ENCODE data around the gene RAVER2. TPM values are rescaled to one million over a fixed set of nuclear protein-coding genes. Genes with fewer than 3 reads are reported as not detected.
"Not testable (repeated sequence)": the region's sequence is repeated elsewhere in the genome, so short reads cannot be mapped to it uniquely, and the experiment has no call there.

RAVER2 gene
- total RNA-seq (2014; rRNA removed; shearing (Covaris generic)), result 18.0 and 18.6 TPM in 2 replicates

- DNase-seq (ENCODE audit: low spot score), result peak; percentile 42
These were observed at the start of gene RAVER2 for GRCh38 chr1:64744492-64745180. Gene RAVER2 (plus strand): TSS chr1:64745075. CDS start chr1:64745173, 98 bp downstream.

GRCh38 chr1:64696879-64697278, 48.0 kb upstream of the RAVER2 start:
- no peak for DNase-seq (ENCODE audit: low spot score)

DNA sequence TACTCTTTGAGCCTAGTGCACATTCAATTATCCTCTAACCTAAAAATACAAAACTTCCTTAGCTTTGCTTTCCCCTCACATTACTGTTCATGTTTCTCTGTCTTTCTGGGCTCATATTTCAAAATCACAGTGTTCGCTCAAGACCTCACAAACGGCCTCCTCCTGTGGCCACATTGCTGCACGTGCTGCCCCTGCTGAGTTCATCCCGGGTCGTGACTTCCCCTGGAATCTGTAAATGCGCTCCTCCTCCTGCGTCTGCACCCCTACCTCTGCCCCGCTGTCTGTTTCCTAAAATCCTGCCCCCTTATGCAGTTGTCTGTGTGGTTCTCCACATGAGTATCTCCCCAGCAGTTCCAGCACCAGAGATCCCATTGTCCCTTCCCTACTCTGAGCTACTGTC, 45.5 kb upstream of the RAVER2 start:
- DNase-seq (ENCODE audit: low spot score), result no peak

DNA sequence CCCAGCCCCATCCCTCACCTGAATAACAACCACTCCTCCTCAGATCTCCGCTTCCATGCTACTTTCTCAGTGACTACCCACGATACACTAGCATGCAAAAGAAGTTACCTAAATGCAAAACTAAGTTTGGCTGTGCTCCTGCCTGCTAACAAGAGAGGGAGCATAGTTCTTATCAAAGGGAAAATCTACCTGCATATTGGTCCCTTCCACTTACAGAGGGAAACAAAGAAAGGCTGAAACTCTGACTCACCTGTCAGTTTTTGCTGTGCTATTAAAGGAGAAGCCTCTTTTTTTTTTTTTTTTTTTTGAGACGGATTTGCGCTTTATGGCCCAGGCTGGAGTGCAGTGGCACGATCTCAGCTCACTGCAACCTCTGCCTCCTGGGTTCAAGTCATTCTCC, 43.8 kb upstream of the RAVER2 start:
- DNase-seq (ENCODE audit: low spot score), result no peak

DNA sequence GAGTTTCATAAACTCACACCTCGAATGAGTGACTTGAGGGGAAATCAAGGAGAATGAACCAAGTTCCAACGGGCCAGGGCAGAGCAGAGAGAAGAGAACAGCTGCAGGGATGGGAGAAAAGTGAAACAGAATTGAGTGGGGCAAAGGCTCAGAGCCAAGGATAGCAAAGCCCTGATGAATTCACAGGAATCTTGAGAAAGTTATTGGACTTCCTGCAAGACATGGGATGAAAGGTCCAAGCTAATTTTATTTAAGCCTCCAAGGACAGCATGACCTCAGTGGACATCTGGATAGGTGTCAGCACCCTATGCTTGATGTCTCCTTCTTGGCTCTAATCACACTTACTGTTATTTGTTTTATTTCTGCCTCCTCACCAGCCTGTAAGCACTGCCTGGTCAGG, 43.0 kb upstream of the RAVER2 start:
- no peak for DNase-seq (ENCODE audit: low spot score)

DNA sequence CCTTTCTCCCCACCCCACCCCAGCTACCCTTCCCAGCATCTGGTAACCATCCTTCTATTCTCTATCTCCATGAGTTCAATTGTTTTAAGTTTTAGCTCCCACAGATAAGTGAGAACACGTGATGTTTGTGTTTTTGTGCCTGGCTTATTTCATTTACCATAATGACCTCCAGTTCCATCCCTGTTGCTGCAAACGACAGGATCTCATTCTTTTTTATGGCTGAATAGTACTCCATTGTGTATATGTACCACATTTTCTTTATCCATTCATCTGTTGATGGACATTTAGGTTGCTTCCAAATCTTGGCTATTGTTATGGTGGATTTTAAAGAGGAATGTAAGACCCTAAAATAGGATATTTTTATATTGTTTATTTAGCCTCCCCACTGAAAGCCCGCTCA, 42.2 kb upstream of the RAVER2 start:
- not testable (repeated sequence) for DNase-seq (ENCODE audit: low spot score)

- DNase-seq (ENCODE audit: low spot score), result no peak
These were observed 41.3 kb upstream of the RAVER2 start for GRCh38 chr1:64703600-64703999.

DNA sequence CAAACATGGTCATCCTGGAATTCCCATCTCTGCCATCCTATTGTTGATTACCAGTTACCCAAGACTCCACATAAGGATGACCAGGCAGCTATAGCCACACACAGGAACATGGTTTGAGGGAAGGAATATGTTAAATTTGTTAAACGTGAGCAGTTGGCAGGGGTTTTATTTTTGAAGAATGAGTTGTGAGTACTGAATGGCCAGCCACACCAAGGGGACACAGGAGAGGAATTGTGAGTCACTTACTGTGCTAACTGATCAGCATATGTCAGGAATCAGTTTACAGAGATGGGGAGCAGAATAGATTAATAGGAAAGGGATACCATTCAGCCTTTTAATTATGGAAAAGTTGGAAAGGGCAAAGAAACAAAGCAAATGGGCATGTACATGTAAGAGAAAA, 39.3 kb upstream of the RAVER2 start:
- no peak for DNase-seq (ENCODE audit: low spot score)

- DNase-seq (ENCODE audit: low spot score), result no peak
These were observed 33.6 kb upstream of the RAVER2 start for GRCh38 chr1:64711266-64711665.

DNA sequence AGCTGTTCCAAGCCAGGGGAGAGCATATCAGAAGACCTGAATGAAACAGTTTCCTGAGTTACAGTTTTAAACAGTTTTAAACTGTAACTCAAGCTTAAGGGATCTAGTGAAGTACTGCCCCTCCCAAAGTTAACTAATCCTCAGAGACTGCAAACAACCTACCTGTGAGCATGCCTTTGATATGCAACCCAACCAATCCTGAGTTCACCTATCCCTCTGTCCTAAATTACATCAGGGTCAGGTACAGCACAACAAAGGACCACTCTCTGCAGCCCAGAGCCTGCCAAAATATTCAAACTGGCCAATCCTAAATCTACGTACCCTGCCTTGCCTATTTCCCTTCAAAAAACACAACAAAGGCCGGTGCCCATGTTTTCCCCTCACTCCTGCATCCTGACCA, 32.8 kb upstream of the RAVER2 start:
- DNase-seq (ENCODE audit: low spot score), result no peak

DNA sequence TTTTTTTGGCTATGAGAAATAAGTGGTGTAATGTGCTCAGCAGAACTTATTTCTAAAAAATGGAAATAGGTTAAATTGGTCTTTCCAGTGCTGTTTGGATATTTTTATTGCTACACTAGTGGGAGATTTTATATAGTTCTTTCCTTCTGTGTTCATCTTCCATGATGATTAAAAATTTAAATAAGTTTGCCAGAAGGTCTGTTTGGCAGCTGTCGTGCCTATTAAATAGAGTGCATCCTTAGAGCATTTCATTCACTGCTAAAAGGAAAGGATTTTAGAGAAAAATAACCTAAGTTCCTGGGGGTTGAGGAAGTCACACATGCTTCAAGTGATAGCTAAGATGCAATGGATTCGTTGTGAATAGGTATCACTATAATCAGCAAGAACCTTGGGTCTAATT, 29.7 kb upstream of the RAVER2 start:
- no peak for DNase-seq (ENCODE audit: low spot score)

DNA sequence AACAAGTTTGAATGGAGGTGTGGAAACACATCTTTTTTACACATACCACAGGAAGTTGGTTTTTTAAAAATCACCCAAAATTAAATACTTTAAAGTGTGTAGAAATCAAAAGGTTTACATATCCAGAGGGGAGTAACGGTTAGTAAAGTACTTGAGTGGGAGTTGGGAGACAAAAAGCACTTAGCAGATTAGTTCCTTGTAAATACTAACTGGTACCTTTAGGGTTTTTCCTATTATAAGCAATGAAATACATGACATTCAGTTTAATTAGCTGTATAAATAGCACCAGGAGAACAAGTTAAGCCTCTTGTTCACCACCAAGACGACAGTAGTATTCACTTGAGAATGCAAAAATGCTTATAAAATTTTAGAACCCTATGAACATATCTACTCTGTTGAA, 23.7 kb upstream of the RAVER2 start:
- DNase-seq (ENCODE audit: low spot score), result no peak

- DNase-seq (ENCODE audit: low spot score), result no peak
These were observed 23.2 kb upstream of the RAVER2 start for GRCh38 chr1:64721576-64722145.

- no peak for DNase-seq (ENCODE audit: low spot score)
These were observed 17.0 kb upstream of the RAVER2 start for GRCh38 chr1:64727861-64728260.

- DNase-seq (ENCODE audit: low spot score), result no peak
These were observed 11.1 kb upstream of the RAVER2 start for GRCh38 chr1:64733581-64734286.

- DNase-seq (ENCODE audit: low spot score), result no peak
These were observed 10.6 kb upstream of the RAVER2 start for GRCh38 chr1:64734287-64734652.

- not testable (repeated sequence) for DNase-seq (ENCODE audit: low spot score)
These were observed 4.2 kb upstream of the RAVER2 start for GRCh38 chr1:64740687-64741086.

GRCh38 chr1:64743954-64744491, 852 bp upstream of the RAVER2 start:
- no peak for DNase-seq (ENCODE audit: low spot score)

DNA sequence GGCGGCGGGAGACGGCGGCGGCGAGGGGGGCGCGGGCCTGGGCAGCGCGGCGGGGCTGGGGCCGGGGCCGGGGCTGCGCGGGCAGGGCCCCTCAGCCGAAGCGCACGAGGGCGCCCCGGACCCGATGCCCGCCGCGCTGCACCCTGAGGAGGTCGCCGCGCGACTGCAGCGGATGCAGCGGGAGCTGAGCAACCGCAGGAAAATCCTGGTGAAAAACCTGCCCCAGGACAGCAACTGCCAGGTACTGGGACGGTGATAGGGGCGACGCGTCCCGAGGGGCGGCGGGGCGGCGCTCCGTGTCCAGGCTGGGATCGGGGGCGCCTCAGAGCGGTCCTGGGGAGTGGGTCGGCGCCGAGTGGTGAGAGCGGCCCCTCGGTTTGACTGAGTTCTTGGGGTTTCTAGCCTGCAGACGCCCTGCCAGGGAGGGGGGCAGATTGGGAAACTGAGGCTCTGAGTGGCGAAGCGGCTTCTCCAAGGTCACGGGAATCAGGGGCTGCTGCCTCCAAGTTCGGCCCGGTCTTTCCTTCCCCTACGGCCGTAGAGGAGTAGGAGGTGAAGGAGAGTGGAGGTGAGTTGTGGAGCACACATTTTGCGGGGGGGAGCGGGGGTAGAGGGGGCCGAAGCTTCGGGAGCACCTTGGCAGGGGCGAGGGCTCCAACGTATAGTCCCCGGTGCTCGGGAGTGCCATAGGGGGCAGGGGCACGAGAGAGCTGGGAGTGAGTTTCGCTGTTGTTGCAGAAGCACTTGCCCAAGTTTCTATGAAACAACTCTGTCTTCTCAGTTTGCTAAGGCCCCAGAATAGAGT, 508 bp downstream of the RAVER2 start:
- DNase-seq (ENCODE audit: low spot score), result peak; percentile 11

DNA sequence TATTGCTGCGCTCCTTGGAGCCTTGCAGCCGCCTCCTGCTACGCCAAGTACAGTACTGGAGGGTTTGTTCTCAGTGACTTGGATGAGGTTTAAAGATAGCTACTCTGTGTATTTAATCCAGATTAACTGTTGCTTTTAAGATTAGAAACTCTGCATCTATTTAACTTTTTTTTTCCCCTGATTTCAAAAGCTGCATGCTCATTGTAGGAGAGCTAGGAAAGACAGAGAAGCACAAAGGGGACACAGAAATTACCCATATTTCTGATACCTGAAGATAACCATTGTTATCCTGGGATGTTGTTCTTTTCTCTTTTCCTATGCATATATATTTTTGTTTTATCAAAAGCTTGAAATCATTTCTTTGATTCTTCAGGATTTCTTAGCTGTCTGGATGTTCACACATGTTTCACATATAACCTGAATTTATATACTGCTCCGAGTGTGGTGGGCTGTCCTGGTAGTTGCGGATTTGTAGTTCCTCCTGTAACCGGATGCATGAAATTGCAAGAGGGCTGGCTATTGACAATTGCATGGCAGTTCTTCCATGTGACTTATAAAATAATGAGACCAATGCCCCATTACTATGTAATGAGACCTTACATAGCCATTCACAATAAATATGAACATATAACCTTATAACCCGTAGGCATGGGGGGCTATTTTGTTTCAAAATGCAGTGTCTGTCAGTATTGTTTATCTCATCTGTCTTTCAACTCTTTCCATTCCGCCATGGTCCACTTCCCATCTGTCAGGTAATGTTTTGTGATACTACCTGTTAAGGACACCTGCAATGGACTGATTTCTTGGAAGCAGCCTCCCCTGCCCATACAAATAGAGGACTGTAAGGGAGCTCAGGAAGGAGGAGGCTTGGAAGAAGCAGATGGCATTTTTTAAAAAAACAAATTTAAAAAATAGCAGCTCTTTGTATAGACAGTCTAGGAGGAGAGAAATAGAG, 1.4 kb downstream of the RAVER2 start:
- no peak for DNase-seq (ENCODE audit: low spot score)

GRCh38 chr1:64748222-64748621, 3.3 kb downstream of the RAVER2 start:
- DNase-seq (ENCODE audit: low spot score), result no peak

All from A172 (cell line).